Tibial artery (tissue), 4 donors: ENCODE data around the gene ENTR1.

ENCODE experiments used
- DNase-seq, 2 donors: peaks; one replicate each; pipeline ENCODE4 v3.0.0-alpha.2; 2019
- H3K27ac ChIP-seq, 2 donors: fragments of 200-600 bp; sonication (generic) in 1 of 2; 1 replicate in 1 of 2; 2 replicates in 1 of 2; pipeline ENCODE4 v1.5.1; 2018 to 2019; ENCODE audit warnings: mild to moderate bottlenecking in 1 of 2
- H3K27me3 ChIP-seq, 2 donors: fragments of 200-600 bp; sonication (generic) in 1 of 2; one replicate each; pipeline versions ENCODE4 v1.5.1 to v1.6.0; 2016 to 2019
- H3K36me3 ChIP-seq, 3 donors: fragments of 200-600 bp; sonication (generic) in 2 of 3; one replicate each; pipeline ENCODE4 v1.5.1; 2016 to 2019; ENCODE audit warnings: mild to moderate bottlenecking in 2 of 3
- H3K4me1 ChIP-seq, 4 donors: fragments of 200-600 bp; sonication (generic) in 2 of 4; 1 replicate in 3 of 4; 2 replicates in 1 of 4; pipeline ENCODE4 v1.5.1; 2016 to 2019
- H3K4me3 ChIP-seq, 2 donors: fragments of 200-600 bp; sonication (generic) in 1 of 2; 1 replicate in 1 of 2; 2 replicates in 1 of 2; pipeline ENCODE4 v1.5.1; 2018 to 2019; ENCODE audit warnings: mild to moderate bottlenecking in 2 of 2
- H3K9me3 ChIP-seq, 3 donors: fragments of 200-600 bp; sonication (generic) in 1 of 3; one replicate each; pipeline ENCODE4 v1.5.1; 2016 to 2019
- CTCF ChIP-seq, 2 experiments: fragments of 200-600 bp in 1 of 2; fragments of 450-650 bp in 1 of 2; IDR thresholded peaks; one replicate each; pipeline ENCODE4 v1.5.1; 2017 to 2019; ENCODE audit warnings: antibody characterized with exemption in 2 of 2, mild to moderate bottlenecking in 1 of 2, moderate library complexity in 1 of 2
- intact Hi-C: fragments of 100-400 bp; cut with DNase I; formaldehyde crosslinking; loops from one replicate; pipeline ENCODE4 v1.15.0; 2023; ENCODE audit warnings: low total_unique reads

ENTR1 gene

GRCh38 chr9:136396219-136396515 lies 14.2 kb downstream of the ENTR1 start:
- H3K27ac ChIP-seq: no peak overlapping the region
- H3K9me3 ChIP-seq: no peaks in the 10 kb centered on the region
- intact Hi-C loops: no loop called here
- no peak for DNase-seq
- H3K4me3 ChIP-seq: no peak overlapping the region
- TF ChIP-seq CTCF (IDR thresholded peaks at IDR 0.05): no peak
- peaks cover 37 to 72% (median 56%) of the 10 kb centered on the region in 3 donors for H3K36me3 ChIP-seq
- no peaks in the 10 kb centered on the region for H3K27me3 ChIP-seq
- peaks cover 0 to 26% (median 20%) of the 10 kb centered on the region in 4 donors for H3K4me1 ChIP-seq

GRCh38 chr9:136395345-136396218 lies 14.8 kb downstream of the ENTR1 start:
- no peak overlapping the region for H3K4me3 ChIP-seq
- H3K27me3 ChIP-seq: no peaks in the 10 kb centered on the region
- TF ChIP-seq CTCF (IDR thresholded peaks at IDR 0.05): no peak
- no peak overlapping the region for H3K27ac ChIP-seq
- DNase-seq: no peak
- no peaks in the 10 kb centered on the region for H3K9me3 ChIP-seq
- H3K36me3 ChIP-seq: peaks cover 37 to 72% (median 61%) of the 10 kb centered on the region in 3 donors
- peaks cover 0 to 24% (median 18%) of the 10 kb centered on the region in 4 donors for H3K4me1 ChIP-seq
- intact Hi-C loops: no loop called here

GRCh38 chr9:136395020-136395340 lies 15.4 kb downstream of the ENTR1 start:
- TF ChIP-seq CTCF (IDR thresholded peaks at IDR 0.05): no peak
- Histone ChIP-seq H3K9me3 (no peaks in the 10 kb centered on the region), H3K4me3 (no peak overlapping the region), H3K27ac (no peak overlapping the region), H3K27me3 (no peaks in the 10 kb centered on the region), H3K36me3 (peaks cover 37 to 74% (median 63%) of the 10 kb centered on the region in 3 donors), H3K4me1 (peaks cover 0 to 20% (median 14%) of the 10 kb centered on the region in 4 donors)
- DNase-seq: no peak
- intact Hi-C loops: no loop called here

GRCh38 chr9:136394312-136395019 lies 15.9 kb downstream of the ENTR1 start:
- Histone ChIP-seq H3K36me3 (peaks cover 40 to 79% (median 69%) of the 10 kb centered on the region in 3 donors), H3K27ac (no peak overlapping the region), H3K4me3 (no peak overlapping the region), H3K4me1 (peaks cover 0 to 18% (median 13%) of the 10 kb centered on the region in 4 donors), H3K9me3 (no peaks in the 10 kb centered on the region), H3K27me3 (no peaks in the 10 kb centered on the region)
- DNase-seq: no peak
- intact Hi-C loops: no loop called here
- no peak for TF ChIP-seq CTCF (IDR thresholded peaks at IDR 0.05)

GRCh38 chr9:136393531-136393930 lies 16.9 kb downstream of the ENTR1 start:
- no peak overlapping the region for H3K4me3 ChIP-seq

More at GRCh38 chr9:136393531-136393930, 16.9 kb downstream of the ENTR1 start:
- no peak for TF ChIP-seq CTCF (IDR thresholded peaks at IDR 0.05)
- Histone ChIP-seq H3K27me3 (no peaks in the 10 kb centered on the region), H3K9me3 (no peaks in the 10 kb centered on the region), H3K4me1 (peaks cover 0 to 8% (median 3%) of the 10 kb centered on the region in 4 donors), H3K36me3 (peaks cover 43 to 89% (median 78%) of the 10 kb centered on the region in 3 donors), H3K27ac (no peak overlapping the region)
- intact Hi-C loops: no loop called here
- DNase-seq: no peak
